K562 (cell line): ENCODE results near the gene SVOP. TPM values are rescaled to one million over a fixed set of nuclear protein-coding genes. Genes with fewer than 3 reads are reported as not detected.

Source experiments
- ARHGAP35 ChIP-seq: fragments of 450-650 bp; IDR thresholded peaks from 2 replicates; pipeline ENCODE4 v1.6.1; 2018; ENCODE audit not compliant: partially characterized antibody
- CBX1 ChIP-seq: sonication (generic); IDR thresholded peaks from 2 replicates; pipeline ENCODE4 v1.6.1; 2016; ENCODE audit warnings: antibody characterized with exemption, low read depth, mild to moderate bottlenecking
- EGR1 ChIP-seq: fragments of 450-650 bp; conservative IDR thresholded peaks from 2 replicates; pipeline ENCODE4 v1.6.1; 2017; ENCODE audit warnings: mild to moderate bottlenecking
- GABPB1 ChIP-seq: sonication (generic); formaldehyde crosslinking; IDR thresholded peaks from 2 replicates; pipeline ENCODE4 v1.8.0; 2022; ENCODE audit warnings: mild to moderate bottlenecking, missing genetic modification reagents
- KLF13 ChIP-seq: fragments of 450-650 bp; IDR thresholded peaks from 2 replicates; pipeline ENCODE4 v1.6.1; 2016; ENCODE audit warnings: missing genetic modification characterization, low read depth, mild to moderate bottlenecking, missing compliant biosample characterization, moderate library complexity, borderline replicate concordance
- MCM7 ChIP-seq, 2 experiments: fragments of 450-650 bp; IDR thresholded peaks; 2 replicates each; pipeline ENCODE4 v1.6.1; 2016 to 2018
- SAP30 ChIP-seq: fragments of 200-600 bp; sonication (generic); IDR thresholded peaks from 2 replicates; pipeline ENCODE4 v1.6.1; 2012; ENCODE audit warnings: borderline replicate concordance, low read depth, mild to moderate bottlenecking, moderate library complexity, low read length, control low read depth, inconsistent platforms; ENCODE audit not compliant: insufficient read depth, poor library complexity, severe bottlenecking
- TAF7 ChIP-seq: fragments of 450-650 bp; IDR thresholded peaks from 2 replicates; pipeline ENCODE4 v1.6.1; 2016; ENCODE audit warnings: missing genetic modification characterization, missing compliant biosample characterization
- TRIM28 ChIP-seq: fragments of 450-650 bp; IDR thresholded peaks from 2 replicates; pipeline ENCODE4 v1.6.1; 2017
- ZNF121 ChIP-seq: sonication (generic); formaldehyde crosslinking; conservative IDR thresholded peaks from 2 replicates; pipeline ENCODE4 v1.8.0; 2022; ENCODE audit warnings: missing genetic modification reagents
- ZNF212 ChIP-seq: fragments of 450-650 bp; formaldehyde crosslinking; IDR thresholded peaks from 2 replicates; pipeline ENCODE4 v1.4.0; 2020; ENCODE audit warnings: mild to moderate bottlenecking
- ZNF41 ChIP-seq: fragments of 250-450 bp; sonication (Bioruptor Pico); conservative IDR thresholded peaks from 2 replicates; pipeline ENCODE4 v1.4.0; 2020; ENCODE audit warnings: mild to moderate bottlenecking
- ZNF444 ChIP-seq: fragments of 250-450 bp; sonication (Bioruptor Pico); IDR thresholded peaks from 2 replicates; pipeline ENCODE4 v1.4.0; 2020; ENCODE audit warnings: mild to moderate bottlenecking, moderate library complexity
- polyA plus RNA-seq, 8 experiments: library from polyadenylated mRNA; depleted of rRNA in 4 of 8; stranded (reverse) in 5 of 8; unstranded in 3 of 8; fragments of >200 nt; fragmentation: Nextera tagmentation in 2 of 8; fragmentation: Illumina TruSeq in 1 of 8; extraction: Ambion mirVana in 2 of 8; extraction: Trizol in 1 of 8; gene quantifications; 2 replicates each; pipeline versions ENCODE4 v1.2.1 to v1.2.3, GENCODE V29; 2011 to 2014; ENCODE audit warnings: inconsistent platforms in 1 of 8, missing spikeins in 1 of 8
- total RNA-seq, 7 experiments: library from RNA; depleted of rRNA in 6 of 7; stranded (reverse); fragments of >200 nt in 6 of 7; fragmentation: Illumina TruSeq in 2 of 7; extraction: Trizol in 2 of 7; gene quantifications; 2 replicates each; pipeline versions ENCODE4 v1.2.1 to v1.2.3, GENCODE V29; 2011 to 2021; ENCODE audit warnings: low replicate concordance in 1 of 7
- TF ChIP-seq, protein P1 (sequence below): conservative IDR thresholded peaks from 2 replicates; pipeline ENCODE4 v1.6.1; 2011; ENCODE audit warnings: low read depth, mild to moderate bottlenecking, low read length; ENCODE audit not compliant: control insufficient read depth
- TF ChIP-seq, protein P2 (sequence below), 2 experiments: fragments of 450-650 bp; formaldehyde crosslinking in 1 of 2; IDR thresholded peaks; 2 replicates each; pipeline versions ENCODE4 v1.4.0 to v1.6.1; 2014 to 2020; ENCODE audit warnings: mild to moderate bottlenecking in 2 of 2, borderline replicate concordance in 1 of 2, low read depth in 1 of 2
- TF ChIP-seq, protein P3 (sequence below): fragments of 450-650 bp; IDR thresholded peaks from 2 replicates; pipeline ENCODE4 v1.6.1; 2017; ENCODE audit warnings: antibody characterized with exemption

Gene SVOP
- total and polyA plus RNA-seq, 9 of the 15 experiments (the other 6 are each of a cell fraction or from before 2014, with no cell fraction given): 0.01 to 0.09 (median 0.06) TPM; not detected in 1

DNA sequence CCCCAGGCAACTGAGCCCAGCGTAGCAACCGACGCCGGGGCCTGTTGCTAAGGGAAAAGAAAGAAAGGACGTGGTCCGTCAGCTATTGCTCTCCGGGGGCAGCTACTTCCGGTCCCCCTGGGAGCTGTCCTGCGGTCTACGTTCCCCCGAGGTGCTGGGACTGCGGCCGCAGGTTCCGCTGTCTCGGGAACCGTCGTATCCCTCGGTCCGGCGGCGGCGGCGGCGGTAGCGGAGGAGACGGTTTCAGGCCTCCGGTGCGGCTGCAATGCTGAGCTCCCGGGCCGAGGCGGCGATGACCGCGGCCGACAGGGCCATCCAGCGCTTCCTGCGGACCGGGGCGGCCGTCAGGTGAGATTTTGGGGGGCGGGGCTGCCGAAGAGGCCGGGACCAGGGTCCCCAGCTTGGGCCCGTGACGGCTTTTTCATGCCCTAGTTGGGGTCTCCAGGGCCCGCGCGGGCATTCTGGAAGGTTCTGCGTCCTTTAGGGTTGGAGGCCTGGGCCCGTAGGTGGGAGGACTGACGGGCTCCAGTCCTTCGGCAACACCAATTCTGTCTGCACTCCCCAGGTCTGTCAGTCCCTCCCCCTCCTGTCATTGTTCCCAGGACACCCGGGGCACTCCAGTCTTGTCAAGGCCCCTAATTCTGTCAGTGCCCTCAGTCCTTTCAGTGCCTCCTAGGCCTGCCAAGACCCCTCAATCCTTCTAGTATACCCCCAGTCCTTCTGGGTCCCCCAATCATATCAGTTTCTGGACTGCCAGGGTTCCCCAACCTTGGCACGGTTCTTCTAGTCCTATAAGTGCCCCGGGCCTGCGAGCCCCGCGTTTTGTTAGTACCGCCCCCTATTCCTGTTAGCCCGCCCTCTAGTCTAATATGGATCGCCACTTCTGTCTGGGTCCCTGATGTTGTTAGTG is 31.8 kb upstream of the SVOP start, which contains the start of gene USP30 (continued):
- TF ChIP-seq KLF13 (tag) (peak; percentile 95), CBX1 (peak; percentile 76), ARHGAP35 (no peak), MCM7 (IDR thresholded peaks at IDR 0.05) (no peak), TAF7 (tag) (no peak; the same call in 1 of the 2 replicates), GABPB1 (peak; percentile 100), ZNF444 (CRISPR knock-in tag) (no peak), SAP30 (no peak), ZNF212 (CRISPR knock-in tag) (no peak), ZNF121 (no peak), EGR1 (no peak), TRIM28 (no peak), ZNF41 (CRISPR knock-in tag) (no peak)
- TF ChIP-seq, protein P1, sequence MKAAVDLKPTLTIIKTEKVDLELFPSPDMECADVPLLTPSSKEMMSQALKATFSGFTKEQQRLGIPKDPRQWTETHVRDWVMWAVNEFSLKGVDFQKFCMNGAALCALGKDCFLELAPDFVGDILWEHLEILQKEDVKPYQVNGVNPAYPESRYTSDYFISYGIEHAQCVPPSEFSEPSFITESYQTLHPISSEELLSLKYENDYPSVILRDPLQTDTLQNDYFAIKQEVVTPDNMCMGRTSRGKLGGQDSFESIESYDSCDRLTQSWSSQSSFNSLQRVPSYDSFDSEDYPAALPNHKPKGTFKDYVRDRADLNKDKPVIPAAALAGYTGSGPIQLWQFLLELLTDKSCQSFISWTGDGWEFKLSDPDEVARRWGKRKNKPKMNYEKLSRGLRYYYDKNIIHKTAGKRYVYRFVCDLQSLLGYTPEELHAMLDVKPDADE: 0 out of 2 replicates have a peak, but pooled peaks have one; percentile 68
- TF ChIP-seq, protein P2, sequence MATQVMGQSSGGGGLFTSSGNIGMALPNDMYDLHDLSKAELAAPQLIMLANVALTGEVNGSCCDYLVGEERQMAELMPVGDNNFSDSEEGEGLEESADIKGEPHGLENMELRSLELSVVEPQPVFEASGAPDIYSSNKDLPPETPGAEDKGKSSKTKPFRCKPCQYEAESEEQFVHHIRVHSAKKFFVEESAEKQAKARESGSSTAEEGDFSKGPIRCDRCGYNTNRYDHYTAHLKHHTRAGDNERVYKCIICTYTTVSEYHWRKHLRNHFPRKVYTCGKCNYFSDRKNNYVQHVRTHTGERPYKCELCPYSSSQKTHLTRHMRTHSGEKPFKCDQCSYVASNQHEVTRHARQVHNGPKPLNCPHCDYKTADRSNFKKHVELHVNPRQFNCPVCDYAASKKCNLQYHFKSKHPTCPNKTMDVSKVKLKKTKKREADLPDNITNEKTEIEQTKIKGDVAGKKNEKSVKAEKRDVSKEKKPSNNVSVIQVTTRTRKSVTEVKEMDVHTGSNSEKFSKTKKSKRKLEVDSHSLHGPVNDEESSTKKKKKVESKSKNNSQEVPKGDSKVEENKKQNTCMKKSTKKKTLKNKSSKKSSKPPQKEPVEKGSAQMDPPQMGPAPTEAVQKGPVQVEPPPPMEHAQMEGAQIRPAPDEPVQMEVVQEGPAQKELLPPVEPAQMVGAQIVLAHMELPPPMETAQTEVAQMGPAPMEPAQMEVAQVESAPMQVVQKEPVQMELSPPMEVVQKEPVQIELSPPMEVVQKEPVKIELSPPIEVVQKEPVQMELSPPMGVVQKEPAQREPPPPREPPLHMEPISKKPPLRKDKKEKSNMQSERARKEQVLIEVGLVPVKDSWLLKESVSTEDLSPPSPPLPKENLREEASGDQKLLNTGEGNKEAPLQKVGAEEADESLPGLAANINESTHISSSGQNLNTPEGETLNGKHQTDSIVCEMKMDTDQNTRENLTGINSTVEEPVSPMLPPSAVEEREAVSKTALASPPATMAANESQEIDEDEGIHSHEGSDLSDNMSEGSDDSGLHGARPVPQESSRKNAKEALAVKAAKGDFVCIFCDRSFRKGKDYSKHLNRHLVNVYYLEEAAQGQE (IDR thresholded peaks at IDR 0.05; ENCODE audit: borderline replicate concordance): no peak
- TF ChIP-seq, protein P2 (CRISPR knock-in tag; IDR thresholded peaks at IDR 0.05; ENCODE audit: low read depth): no peak
- TF ChIP-seq, protein P3, sequence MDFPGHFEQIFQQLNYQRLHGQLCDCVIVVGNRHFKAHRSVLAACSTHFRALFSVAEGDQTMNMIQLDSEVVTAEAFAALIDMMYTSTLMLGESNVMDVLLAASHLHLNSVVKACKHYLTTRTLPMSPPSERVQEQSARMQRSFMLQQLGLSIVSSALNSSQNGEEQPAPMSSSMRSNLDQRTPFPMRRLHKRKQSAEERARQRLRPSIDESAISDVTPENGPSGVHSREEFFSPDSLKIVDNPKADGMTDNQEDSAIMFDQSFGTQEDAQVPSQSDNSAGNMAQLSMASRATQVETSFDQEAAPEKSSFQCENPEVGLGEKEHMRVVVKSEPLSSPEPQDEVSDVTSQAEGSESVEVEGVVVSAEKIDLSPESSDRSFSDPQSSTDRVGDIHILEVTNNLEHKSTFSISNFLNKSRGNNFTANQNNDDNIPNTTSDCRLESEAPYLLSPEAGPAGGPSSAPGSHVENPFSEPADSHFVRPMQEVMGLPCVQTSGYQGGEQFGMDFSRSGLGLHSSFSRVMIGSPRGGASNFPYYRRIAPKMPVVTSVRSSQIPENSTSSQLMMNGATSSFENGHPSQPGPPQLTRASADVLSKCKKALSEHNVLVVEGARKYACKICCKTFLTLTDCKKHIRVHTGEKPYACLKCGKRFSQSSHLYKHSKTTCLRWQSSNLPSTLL: no peak
